Caco-2 (cell line): Measurements from ENCODE around the gene APOBEC3B. TPM values are rescaled to one million over a fixed set of nuclear protein-coding genes. Genes with fewer than 3 reads are reported as not detected.
A peak's percentile ranks its signal among the peaks of the same experiment; 100 is the strongest.

Experiments used
- BruUV-seq: library from RNA; stranded (reverse); fragments of 400-500 nt; replicated peaks from 2 replicates; lab custom pipeline; 2021; lab: Mats Ljungman, UMichigan
- CTCF ChIA-PET: fragments of 300-600 bp; sonication (Branson Sonifier 250); formaldehyde crosslinking; loops from one replicate; lab custom pipeline; 2022; ENCODE audit warnings: antibody characterized with exemption; lab: Charles Lee
- POLR2A ChIA-PET: fragments of 300-600 bp; sonication (Branson Sonifier 250); formaldehyde crosslinking; loops from one replicate; lab custom pipeline; 2022; ENCODE audit warnings: antibody characterized with exemption; lab: Charles Lee
- DNase-seq, 2 experiments: peaks; one replicate each; pipeline versions ENCODE4 v3.0.0 to v3.0.0-alpha.2; 2020 to 2022
- H3K27me3 ChIP-seq: replicated peaks from 2 replicates; pipeline ENCODE4 v1.6.0; 2011; ENCODE audit warnings: low read length; ENCODE audit not compliant: control insufficient read depth, insufficient read depth
- H3K36me3 ChIP-seq: 2 replicates; pipeline ENCODE4 v1.5.1; 2011; ENCODE audit warnings: low read length; ENCODE audit not compliant: control insufficient read depth, insufficient read depth
- H3K4me1 ChIP-seq: fragments of 250-450 bp; sonication (Bioruptor Pico); 2 replicates; pipeline ENCODE4 v1.5.1; 2020; ENCODE audit warnings: mild to moderate bottlenecking
- H3K4me3 ChIP-seq: 2 replicates; pipeline ENCODE4 v1.5.1; 2011; ENCODE audit warnings: low read depth, mild to moderate bottlenecking, control low read depth, low read length
- H3K9me3 ChIP-seq: fragments of 250-450 bp; sonication (Bioruptor Pico); 2 replicates; pipeline ENCODE4 v1.5.1; 2020; ENCODE audit warnings: mild to moderate bottlenecking, moderate library complexity
- H3K27ac Mint-ChIP-seq: one replicate; pipeline ENCODE4 v1.8.0; 2022; ENCODE audit warnings: mixed read lengths; ENCODE audit not compliant: unreplicated experiment
- H3K27me3 Mint-ChIP-seq: one replicate; pipeline ENCODE4 v1.8.0; 2022; ENCODE audit warnings: mixed read lengths; ENCODE audit not compliant: insufficient read depth, unreplicated experiment
- H3K36me3 Mint-ChIP-seq: one replicate; pipeline ENCODE4 v1.8.0; 2022; ENCODE audit warnings: mild to moderate bottlenecking, mixed read lengths; ENCODE audit not compliant: insufficient read depth, unreplicated experiment
- H3K4me1 Mint-ChIP-seq: one replicate; pipeline ENCODE4 v1.8.0; 2022; ENCODE audit warnings: low read depth, mixed read lengths; ENCODE audit not compliant: unreplicated experiment
- H3K4me3 Mint-ChIP-seq: one replicate; pipeline ENCODE4 v1.8.0; 2022; ENCODE audit warnings: mild to moderate bottlenecking, moderate library complexity, mixed read lengths; ENCODE audit not compliant: unreplicated experiment
- H3K9me3 Mint-ChIP-seq: one replicate; pipeline ENCODE4 v1.8.0; 2022; ENCODE audit warnings: mixed read lengths; ENCODE audit not compliant: unreplicated experiment
- CTCF ChIP-seq, 2 experiments: fragments of 200-600 bp in 1 of 2; IDR thresholded peaks; 1 replicate in 1 of 2; 2 replicates in 1 of 2; pipeline versions ENCODE4 v1.5.1 to v1.8.0; 2011 to 2022; ENCODE audit warnings: antibody characterized with exemption in 1 of 2, control low read depth in 1 of 2, inconsistent platforms in 1 of 2, low read depth in 1 of 2, low read length in 1 of 2, mild to moderate bottlenecking in 1 of 2, moderate library complexity in 1 of 2; ENCODE audit not compliant: insufficient read depth in 1 of 2, severe bottlenecking in 1 of 2, unreplicated experiment in 1 of 2
- intact Hi-C: fragments of 100-400 bp; cut with micrococcal nuclease; formaldehyde crosslinking; loops from one replicate; pipeline ENCODE4 v1.10.0; 2022; ENCODE audit not compliant: unreplicated experiment
- total RNA-seq: library from RNA; stranded (reverse); gene quantifications from 2 replicates; pipeline ENCODE4 v1.2.3, GENCODE V29; 2022

APOBEC3B gene
- total RNA-seq, 1 experiment from 2014 or later, result 55.8 TPM

GRCh38 chr22:38971791-38972190, 10.4 kb upstream of the APOBEC3B start:
- no peaks in the 10 kb centered on the region for H3K27me3 Mint-ChIP-seq
- no peaks in the 10 kb centered on the region for H3K4me1 Mint-ChIP-seq
- no peak overlapping the region for H3K4me3 ChIP-seq
- POLR2A ChIA-PET, result no interaction called here
- CTCF ChIA-PET, result interaction anchor here (0.6 to 1.2 kb wide), 3 partner anchors 101 to 335 kb away, joined by 3 to 4 read pairs (median 3); no protein-coding TSS in a partner anchor
- intact Hi-C loops, result no loop called here
- H3K27me3 ChIP-seq, result no peaks in the 10 kb centered on the region
- DNase-seq, result no peak
- no TSS peak for BruUV-seq
- H3K9me3 Mint-ChIP-seq, result no peaks in the 10 kb centered on the region
- peaks cover 5% of the 10 kb centered on the region for H3K36me3 Mint-ChIP-seq
- no peaks in the 10 kb centered on the region for H3K4me1 ChIP-seq
- H3K27ac Mint-ChIP-seq, result no peak overlapping the region
- H3K9me3 ChIP-seq, result peaks cover 9% of the 10 kb centered on the region; the same call in 1 of the 2 replicates
- H3K4me3 Mint-ChIP-seq, result no peak overlapping the region
- no peak for TF ChIP-seq CTCF (IDR thresholded peaks at IDR 0.05; ENCODE audit: insufficient read depth in 1 of 2, low read depth in 1 of 2, low read length in 1 of 2, severe bottlenecking in 1 of 2, unreplicated experiment in 1 of 2)
- H3K36me3 ChIP-seq, result no peaks in the 10 kb centered on the region

GRCh38 chr22:38972558-38972957, 9.6 kb upstream of the APOBEC3B start:
- no peaks in the 10 kb centered on the region for H3K36me3 ChIP-seq
- H3K9me3 ChIP-seq, result peaks cover 9% of the 10 kb centered on the region; the same call in 1 of the 2 replicates
- CTCF ChIA-PET, result interaction anchor here (0.6 kb wide), 1 partner anchor 334 kb away, joined by 4 read pairs; no protein-coding TSS in a partner anchor
- Mint-ChIP-seq H3K27me3 (no peaks in the 10 kb centered on the region), H3K4me3 (no peak overlapping the region), H3K9me3 (no peaks in the 10 kb centered on the region), H3K27ac (no peak overlapping the region), H3K36me3 (peaks cover 9% of the 10 kb centered on the region), H3K4me1 (no peaks in the 10 kb centered on the region)
- DNase-seq, result no peak
- no TSS peak for BruUV-seq
- no peaks in the 10 kb centered on the region for H3K4me1 ChIP-seq
- POLR2A ChIA-PET, result no interaction called here
- no peak for TF ChIP-seq CTCF (IDR thresholded peaks at IDR 0.05; ENCODE audit: insufficient read depth in 1 of 2, low read depth in 1 of 2, low read length in 1 of 2, severe bottlenecking in 1 of 2, unreplicated experiment in 1 of 2)
- intact Hi-C loops, result no loop called here
- H3K4me3 ChIP-seq, result no peak overlapping the region
- no peaks in the 10 kb centered on the region for H3K27me3 ChIP-seq

DNA sequence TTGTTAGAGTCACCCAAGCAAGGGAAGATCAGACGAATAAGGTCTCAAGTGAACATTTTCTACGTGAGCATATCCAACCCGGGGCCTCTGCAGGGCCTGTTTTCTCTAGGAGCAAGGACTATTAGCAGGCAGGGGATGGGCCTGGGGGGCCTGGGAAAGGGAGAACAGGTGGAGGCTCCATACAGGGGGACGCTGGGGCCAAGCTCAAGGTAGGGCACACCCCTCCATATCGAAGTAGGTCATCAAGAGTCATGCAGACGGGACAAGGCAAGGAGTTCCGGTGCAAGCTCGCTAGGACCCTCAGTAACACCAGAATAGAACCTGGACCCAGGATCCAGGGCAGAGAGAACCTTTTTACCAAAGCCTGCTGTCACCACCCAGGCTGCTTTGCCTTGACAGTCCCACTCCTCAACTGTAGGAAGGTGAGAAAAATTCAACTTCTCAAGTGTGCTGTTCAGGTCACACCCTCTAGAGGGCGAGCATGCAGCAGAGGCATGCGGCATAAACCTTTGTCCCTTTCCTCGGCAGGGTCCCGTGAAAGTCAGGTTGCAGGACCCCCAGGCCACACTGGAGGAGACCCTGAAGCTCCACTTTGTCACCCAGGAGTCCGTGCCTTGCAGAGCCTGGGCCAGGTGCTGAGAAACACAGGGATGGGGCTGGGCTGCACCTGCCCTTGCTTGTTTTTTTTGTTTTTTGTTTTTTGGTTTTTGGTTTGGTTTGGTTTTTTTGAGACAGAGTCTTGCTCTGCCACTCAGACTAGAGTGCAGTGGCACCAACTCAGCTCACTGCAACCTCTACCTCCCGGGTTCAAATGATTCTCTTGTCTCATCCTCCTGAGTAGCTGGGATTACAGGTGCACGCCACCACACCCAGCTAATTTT, 8.6 kb upstream of the APOBEC3B start:
- H3K4me1 ChIP-seq, result no peaks in the 10 kb centered on the region
- Mint-ChIP-seq H3K36me3 (peaks cover 9% of the 10 kb centered on the region), H3K4me3 (no peak overlapping the region), H3K27ac (no peak overlapping the region), H3K27me3 (no peaks in the 10 kb centered on the region), H3K4me1 (no peaks in the 10 kb centered on the region), H3K9me3 (no peaks in the 10 kb centered on the region)
- intact Hi-C loops, result no loop called here
- POLR2A ChIA-PET, result no interaction called here
- H3K36me3 ChIP-seq, result no peaks in the 10 kb centered on the region
- no peak overlapping the region for H3K4me3 ChIP-seq
- H3K9me3 ChIP-seq, result peaks cover 9% of the 10 kb centered on the region; the same call in 1 of the 2 replicates
- peak; percentile 46 to 57 for DNase-seq
- no TSS peak for BruUV-seq
- H3K27me3 ChIP-seq, result no peaks in the 10 kb centered on the region
- peak; percentile 66 to 72 for TF ChIP-seq CTCF (IDR thresholded peaks at IDR 0.05; ENCODE audit: insufficient read depth in 1 of 2, low read depth in 1 of 2, low read length in 1 of 2, severe bottlenecking in 1 of 2, unreplicated experiment in 1 of 2)
- CTCF ChIA-PET, result no interaction called here
